A673 (cell line): ENCODE data around the gene MAGEB3. TPM values are rescaled to one million over a fixed set of nuclear protein-coding genes. Genes with fewer than 3 reads are reported as not detected.
"Not testable (repeated sequence)": the region's sequence is repeated elsewhere in the genome, so short reads cannot be mapped to it uniquely, and the experiment has no call there.

Source experiments
- BruUV-seq: library from RNA; stranded (reverse); fragments of 400-500 nt; replicated peaks from 2 replicates; lab custom pipeline; 2021; lab: Mats Ljungman, UMichigan
- CTCF ChIA-PET: fragments of 300-600 bp; sonication (Branson Sonifier 250); formaldehyde crosslinking; loops from one replicate; lab custom pipeline; 2022; ENCODE audit warnings: antibody characterized with exemption; lab: Charles Lee
- POLR2A ChIA-PET: fragments of 300-600 bp; sonication (Branson Sonifier 250); formaldehyde crosslinking; loops from one replicate; lab custom pipeline; 2022; ENCODE audit warnings: antibody characterized with exemption; ENCODE audit not compliant: low non-redundant PET; lab: Charles Lee
- DNase-seq: peaks from one replicate; pipeline ENCODE4 v3.0.0-alpha.2; 2015; ENCODE audit warnings: low spot score
- H3K27ac ChIP-seq: fragments of 200-600 bp; sonication (generic); 2 replicates; pipeline ENCODE4 v1.5.1; 2016; ENCODE audit warnings: mixed run types, low read depth, mild to moderate bottlenecking, mixed read lengths, antibody characterized with exemption, low read length; ENCODE audit not compliant: poor library complexity, severe bottlenecking
- H3K27me3 ChIP-seq: fragments of 200-600 bp; sonication (generic); replicated peaks from 2 replicates; pipeline ENCODE4 v1.6.1; 2017; ENCODE audit warnings: mixed run types, low read depth, mild to moderate bottlenecking, mixed read lengths, antibody characterized with exemption, low read length; ENCODE audit not compliant: insufficient read depth, poor library complexity
- H3K36me3 ChIP-seq: fragments of 200-600 bp; sonication (generic); 2 replicates; pipeline ENCODE4 v1.6.1; 2016; ENCODE audit warnings: mixed run types, mild to moderate bottlenecking, mixed read lengths, antibody characterized with exemption, low read length; ENCODE audit not compliant: insufficient read depth, poor library complexity, severe bottlenecking
- H3K4me1 ChIP-seq: fragments of 200-600 bp; sonication (generic); 2 replicates; pipeline ENCODE4 v1.6.1; 2017; ENCODE audit warnings: mixed run types, mild to moderate bottlenecking, mixed read lengths, antibody characterized with exemption, low read length; ENCODE audit not compliant: insufficient read depth, poor library complexity, severe bottlenecking
- H3K4me3 ChIP-seq: fragments of 200-600 bp; sonication (generic); 2 replicates; pipeline ENCODE4 v1.5.1; 2016; ENCODE audit warnings: low read depth, mixed run types, mild to moderate bottlenecking, mixed read lengths, low read length; ENCODE audit not compliant: poor library complexity, severe bottlenecking
- H3K9me3 ChIP-seq: fragments of 200-600 bp; sonication (generic); 2 replicates; pipeline ENCODE4 v1.6.1; 2016; ENCODE audit warnings: mixed run types, low read depth, mild to moderate bottlenecking, mixed read lengths, antibody characterized with exemption, low read length; ENCODE audit not compliant: poor library complexity, severe bottlenecking
- CTCF ChIP-seq: fragments of 300-800, 200-600 bp; sonication (generic); conservative IDR thresholded peaks from 2 replicates; pipeline ENCODE4 v1.5.1; 2017; ENCODE audit warnings: low read depth, mild to moderate bottlenecking, antibody characterized with exemption, low read length, moderate library complexity, mixed read lengths
- EZH2 ChIP-seq: fragments of 200-600 bp; sonication (generic); IDR thresholded peaks from 2 replicates; pipeline ENCODE4 v1.6.1; 2017; ENCODE audit warnings: borderline replicate concordance, low read depth, mild to moderate bottlenecking, mixed read lengths, antibody characterized with exemption, low read length; ENCODE audit not compliant: poor library complexity, severe bottlenecking
- intact Hi-C: fragments of 100-400 bp; cut with micrococcal nuclease; formaldehyde crosslinking; loops from one replicate; pipeline ENCODE4 v1.10.0; 2022; ENCODE audit not compliant: unreplicated experiment
- total RNA-seq: library from RNA; stranded (reverse); gene quantifications from 2 replicates; pipeline ENCODE4 v1.2.3, GENCODE V29; 2021

The MAGEB3 gene
- total RNA-seq, 1 experiment from 2014 or later = not detected

GRCh38 chrX:30190426-30190825 is 40.0 kb upstream of the MAGEB3 start:
- H3K9me3 ChIP-seq = no peaks in the 10 kb centered on the region
- DNase-seq = no peak
- H3K27me3 ChIP-seq = no peaks in the 10 kb centered on the region
- ChIA-PET CTCF (no interaction called here), POLR2A (no interaction called here)
- intact Hi-C loops = loop anchor here (5.0 kb wide), 1 partner anchor 38 kb away; no protein-coding TSS in a partner anchor
- H3K4me1 ChIP-seq = no peaks in the 10 kb centered on the region
- no peaks in the 10 kb centered on the region for H3K36me3 ChIP-seq
- no peak overlapping the region for H3K4me3 ChIP-seq
- TF ChIP-seq EZH2 = no peak
- no TSS peak for BruUV-seq
- no peak overlapping the region for H3K27ac ChIP-seq

GRCh38 chrX:30193910-30194309 is 36.5 kb upstream of the MAGEB3 start:
- POLR2A ChIA-PET, DNase-seq, H3K27ac ChIP-seq, BruUV-seq, H3K4me3 ChIP-seq, H3K36me3 ChIP-seq, H3K27me3 ChIP-seq, H3K9me3 ChIP-seq, H3K4me1 ChIP-seq, CTCF ChIA-PET: not testable (repeated sequence)
- intact Hi-C loops = loop anchor here (5.0 kb wide), 1 partner anchor 42 kb away; no protein-coding TSS in a partner anchor

GRCh38 chrX:30196322-30196721 is 34.1 kb upstream of the MAGEB3 start:
- ChIA-PET POLR2A (no interaction called here), CTCF (interaction anchor here (0.7 to 1.1 kb wide), 2 partner anchors 12 to 55 kb away, joined by 3 read pairs; no protein-coding TSS in a partner anchor)
- DNase-seq = peak; percentile 61
- Histone ChIP-seq H3K4me1 (no peaks in the 10 kb centered on the region), H3K27ac (no peak overlapping the region), H3K27me3 (no peaks in the 10 kb centered on the region), H3K4me3 (no peak overlapping the region), H3K9me3 (no peaks in the 10 kb centered on the region), H3K36me3 (no peaks in the 10 kb centered on the region)
- TF ChIP-seq EZH2 (no peak), CTCF (peak; percentile 58)
- BruUV-seq = no TSS peak
- intact Hi-C loops = loop anchor here (5.0 kb wide), 1 partner anchor 54 kb away; no protein-coding TSS in a partner anchor

GRCh38 chrX:30212172-30212571 is 18.3 kb upstream of the MAGEB3 start:
- POLR2A ChIA-PET = no interaction called here
- TF ChIP-seq CTCF (peak; percentile 36), EZH2 (no peak)
- Histone ChIP-seq H3K36me3 (no peaks in the 10 kb centered on the region), H3K27ac (no peak overlapping the region), H3K4me3 (no peak overlapping the region), H3K4me1 (no peaks in the 10 kb centered on the region), H3K27me3 (no peaks in the 10 kb centered on the region), H3K9me3 (no peaks in the 10 kb centered on the region)
- BruUV-seq = no TSS peak
- no peak for DNase-seq
- intact Hi-C loops = no loop called here
- CTCF ChIA-PET = no interaction called here
